OCI-LY3 (cell line): Measurements from ENCODE around the gene MATN4.

Experiments used
- CTCF ChIP-seq: fragments of 200-600, 300-600 bp; sonication (generic); IDR thresholded peaks from 2 replicates; pipeline ENCODE4 v1.5.1; 2014; ENCODE audit warnings: antibody characterized with exemption, low read length, low read depth
- EZH2phosphoT487 ChIP-seq: fragments of 200-600 bp; shearing (Covaris generic); IDR thresholded peaks from 2 replicates; pipeline ENCODE4 v1.6.1; 2018; ENCODE audit warnings: antibody characterized with exemption, mixed run types, low read depth

GRCh38 chr20:45323731-45324130 lies 15.6 kb upstream of the MATN4 start:
- TF ChIP-seq CTCF (no peak), EZH2phosphoT487 (no peak)
